Measurements from ENCODE around the gene SELENOO. TPM values are rescaled to one million over a fixed set of nuclear protein-coding genes. Genes with fewer than 3 reads are reported as not detected.

Gene SELENOO
- total RNA-seq, 2 experiments from 2014 or later, result 34.0 to 44.2 TPM

DNA sequence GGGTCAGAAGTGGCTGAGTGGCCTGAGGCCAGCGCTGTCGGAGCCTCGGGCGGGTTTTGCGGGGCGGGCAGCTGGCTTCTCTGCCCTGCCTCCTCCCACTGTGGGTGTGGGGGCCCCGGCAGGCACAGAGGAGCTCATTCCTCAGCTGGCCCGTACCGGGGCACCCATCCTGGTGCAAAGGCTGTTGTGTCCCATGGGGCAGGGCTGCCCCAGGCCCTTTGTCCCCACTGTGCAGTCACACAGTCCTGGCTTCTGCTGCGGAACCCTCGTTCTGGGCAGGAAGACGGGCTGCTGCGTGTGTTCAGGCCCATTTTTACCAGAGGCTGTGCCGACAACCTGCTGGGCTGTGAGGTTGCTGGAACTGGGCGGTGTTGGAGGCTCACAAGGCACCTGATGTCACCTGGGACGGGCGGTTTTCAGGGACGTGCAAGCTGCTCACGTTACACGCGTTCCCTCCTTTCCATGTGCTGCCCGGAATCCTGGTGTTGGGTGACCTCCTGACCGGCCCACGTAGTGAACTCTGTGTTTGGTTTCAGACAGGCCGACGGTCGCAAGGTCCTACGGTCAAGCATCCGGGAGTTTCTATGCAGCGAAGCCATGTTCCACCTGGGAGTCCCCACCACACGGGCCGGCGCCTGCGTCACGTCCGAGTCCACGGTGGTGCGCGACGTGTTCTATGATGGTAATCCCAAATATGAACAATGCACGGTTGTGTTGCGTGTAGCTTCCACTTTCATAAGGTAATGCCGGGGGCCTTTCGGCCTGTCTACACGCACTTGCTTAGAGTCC is 5.2 kb downstream of the SELENOO start:
- Histone ChIP-seq H3K79me2 (ENCODE audit: insufficient read depth, low read depth, low read length) (peaks cover 32% of the 10 kb centered on the region), H3K9me3 (ENCODE audit: low read length) (peaks cover 8% of the 10 kb centered on the region; the same call in 1 of the 2 replicates), H3K4me3 (ENCODE audit: low read depth, low read length, poor library complexity, severe bottlenecking) (no peak overlapping the region), H4K20me1 (ENCODE audit: insufficient read depth, low read length) (0 out of 2 replicates have a peak, but pooled peaks cover 8% of the 10 kb centered on the region), H3K4me2 (ENCODE audit: low read length) (no peak overlapping the region), H2AFZ (ENCODE audit: low read length) (no peak overlapping the region), H3K4me1 (ENCODE audit: insufficient read depth, low read length, poor library complexity, severe bottlenecking) (peaks cover 22% of the 10 kb centered on the region), H3K36me3 (ENCODE audit: insufficient read depth, low read length) (peaks cover 65% of the 10 kb centered on the region), H3K9me2 (ENCODE audit: insufficient read depth, low read length) (no peaks in the 10 kb centered on the region), H3K27ac (ENCODE audit: low read depth, low read length, poor library complexity, severe bottlenecking) (no peak overlapping the region)
- TF ChIP-seq, protein P1, sequence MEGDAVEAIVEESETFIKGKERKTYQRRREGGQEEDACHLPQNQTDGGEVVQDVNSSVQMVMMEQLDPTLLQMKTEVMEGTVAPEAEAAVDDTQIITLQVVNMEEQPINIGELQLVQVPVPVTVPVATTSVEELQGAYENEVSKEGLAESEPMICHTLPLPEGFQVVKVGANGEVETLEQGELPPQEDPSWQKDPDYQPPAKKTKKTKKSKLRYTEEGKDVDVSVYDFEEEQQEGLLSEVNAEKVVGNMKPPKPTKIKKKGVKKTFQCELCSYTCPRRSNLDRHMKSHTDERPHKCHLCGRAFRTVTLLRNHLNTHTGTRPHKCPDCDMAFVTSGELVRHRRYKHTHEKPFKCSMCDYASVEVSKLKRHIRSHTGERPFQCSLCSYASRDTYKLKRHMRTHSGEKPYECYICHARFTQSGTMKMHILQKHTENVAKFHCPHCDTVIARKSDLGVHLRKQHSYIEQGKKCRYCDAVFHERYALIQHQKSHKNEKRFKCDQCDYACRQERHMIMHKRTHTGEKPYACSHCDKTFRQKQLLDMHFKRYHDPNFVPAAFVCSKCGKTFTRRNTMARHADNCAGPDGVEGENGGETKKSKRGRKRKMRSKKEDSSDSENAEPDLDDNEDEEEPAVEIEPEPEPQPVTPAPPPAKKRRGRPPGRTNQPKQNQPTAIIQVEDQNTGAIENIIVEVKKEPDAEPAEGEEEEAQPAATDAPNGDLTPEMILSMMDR (conservative IDR thresholded peaks at IDR 0.05; ENCODE audit: low read length), result no peak
- no peak for TF ChIP-seq EZH2phosphoT487 (IDR thresholded peaks at IDR 0.05; ENCODE audit: borderline replicate concordance, low read depth, low read length)
- POLR2A ChIA-PET, result no interaction called here
- intact Hi-C loops (cut with micrococcal nuclease; ENCODE audit: unreplicated experiment), result no loop called here
- no TSS peak for BruUV-seq (replicated peaks)
- no peak for DNase-seq (ENCODE audit: low spot score)
- CTCF ChIA-PET (ENCODE audit: unreplicated experiment), result no interaction called here

DNA sequence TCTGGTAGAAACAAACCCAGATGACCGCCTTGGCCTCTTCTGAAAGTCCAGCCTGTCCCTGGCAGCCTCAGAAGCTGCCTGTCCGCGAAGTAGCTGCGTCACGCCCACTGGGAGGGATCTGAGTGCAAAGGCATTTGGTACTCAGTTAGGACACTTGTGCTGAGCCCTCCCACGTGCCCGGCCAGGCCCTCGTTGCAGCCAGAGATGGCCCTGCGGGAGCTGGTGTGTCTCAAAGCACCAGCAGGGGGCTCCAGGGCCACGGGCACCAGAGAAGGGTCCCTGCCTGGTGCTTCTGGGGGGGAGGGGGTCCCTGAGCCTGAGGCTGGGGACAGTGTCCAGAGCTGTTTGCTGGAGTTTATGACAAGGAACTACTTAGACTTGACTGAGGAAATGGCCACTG is 5.8 kb downstream of the SELENOO start:
- H3K4me1 ChIP-seq (ENCODE audit: insufficient read depth, low read length, poor library complexity, severe bottlenecking), result peaks cover 22% of the 10 kb centered on the region
- H4K20me1 ChIP-seq (ENCODE audit: insufficient read depth, low read length), result 0 out of 2 replicates have a peak, but pooled peaks cover 8% of the 10 kb centered on the region
- intact Hi-C loops (cut with micrococcal nuclease; ENCODE audit: unreplicated experiment), result no loop called here
- H3K79me2 ChIP-seq (ENCODE audit: insufficient read depth, low read depth, low read length), result peaks cover 30% of the 10 kb centered on the region
- H3K9me3 ChIP-seq (ENCODE audit: low read length), result peaks cover 8% of the 10 kb centered on the region; the same call in 1 of the 2 replicates
- CTCF ChIA-PET (ENCODE audit: unreplicated experiment), result no interaction called here
- H3K27ac ChIP-seq (ENCODE audit: low read depth, low read length, poor library complexity, severe bottlenecking), result no peak overlapping the region
- no TSS peak for BruUV-seq (replicated peaks)
- H3K4me3 ChIP-seq (ENCODE audit: low read depth, low read length, poor library complexity, severe bottlenecking), result no peak overlapping the region
- DNase-seq (ENCODE audit: low spot score), result peak; percentile 24
- no peaks in the 10 kb centered on the region for H3K9me2 ChIP-seq (ENCODE audit: insufficient read depth, low read length)
- TF ChIP-seq, protein P1 (conservative IDR thresholded peaks at IDR 0.05; ENCODE audit: low read length), result peak; percentile 70
- TF ChIP-seq EZH2phosphoT487 (IDR thresholded peaks at IDR 0.05; ENCODE audit: borderline replicate concordance, low read depth, low read length), result no peak
- H2AFZ ChIP-seq (ENCODE audit: low read length), result no peak overlapping the region
- H3K4me2 ChIP-seq (ENCODE audit: low read length), result no peak overlapping the region
- H3K36me3 ChIP-seq (ENCODE audit: insufficient read depth, low read length), result peaks cover 70% of the 10 kb centered on the region
- POLR2A ChIA-PET, result no interaction called here

All from OCI-LY7 (cell line).